Activated CD4-positive, alpha-beta T cell treated with anti-CD3 and anti-CD28 coated beads, Interleukin-2, amount 10 ng/mL, durations not matched to agents 24 days and 14 days (primary cell): ENCODE measurements around the gene RERE. TPM values are rescaled to one million over a fixed set of nuclear protein-coding genes. Genes with fewer than 3 reads are reported as not detected.

ENCODE experiments used
- DNase-seq: peaks from one replicate; pipeline ENCODE4 v3.0.0; 2022
- H3K27ac Mint-ChIP-seq: one replicate; pipeline ENCODE4 v1.8.0; 2022; ENCODE audit warnings: mild to moderate bottlenecking, mixed read lengths
- H3K27me3 Mint-ChIP-seq: one replicate; pipeline ENCODE4 v1.8.0; 2022; ENCODE audit warnings: mixed read lengths
- H3K36me3 Mint-ChIP-seq: one replicate; pipeline ENCODE4 v1.8.0; 2022; ENCODE audit warnings: low read depth, mild to moderate bottlenecking, mixed read lengths
- H3K4me1 Mint-ChIP-seq: one replicate; pipeline ENCODE4 v1.8.0; 2021; ENCODE audit warnings: mixed read lengths
- H3K4me3 Mint-ChIP-seq: one replicate; pipeline ENCODE4 v1.8.0; 2022; ENCODE audit warnings: mild to moderate bottlenecking, moderate library complexity, mixed read lengths
- H3K9me3 Mint-ChIP-seq: one replicate; pipeline ENCODE4 v1.8.0; 2021; ENCODE audit warnings: mixed read lengths
- intact Hi-C: fragments of 100-400 bp; cut with micrococcal nuclease; formaldehyde crosslinking; loops from one replicate; pipeline ENCODE4 v1.15.1; 2023
- total RNA-seq: library from RNA; stranded (reverse); gene quantifications from 2 replicates; pipeline ENCODE4 v1.2.3, GENCODE V29; 2022

RERE gene
- total RNA-seq, 1 donor from 2014 or later, result 85.6 TPM

- Mint-ChIP-seq H3K27ac (no peak overlapping the region), H3K4me1 (peaks cover 39% of the 10 kb centered on the region), H3K4me3 (no peak overlapping the region), H3K9me3 (no peaks in the 10 kb centered on the region), H3K36me3 (peaks cover 15% of the 10 kb centered on the region), H3K27me3 (no peaks in the 10 kb centered on the region)
- intact Hi-C loops, result no loop called here
- no peak for DNase-seq
These were observed 132.0 kb downstream of the RERE start for GRCh38 chr1:8685463-8685862.

GRCh38 chr1:8684590-8684989 is 132.8 kb downstream of the RERE start:
- peaks cover 10% of the 10 kb centered on the region for H3K36me3 Mint-ChIP-seq
- H3K4me1 Mint-ChIP-seq, result peaks cover 35% of the 10 kb centered on the region
- intact Hi-C loops, result loop anchor here (5.0 kb wide), 1 partner anchor 37 kb away; no protein-coding TSS in a partner anchor
- peak; percentile 55 for DNase-seq
- no peak overlapping the region for H3K27ac Mint-ChIP-seq
- no peaks in the 10 kb centered on the region for H3K27me3 Mint-ChIP-seq
- no peak overlapping the region for H3K4me3 Mint-ChIP-seq
- no peaks in the 10 kb centered on the region for H3K9me3 Mint-ChIP-seq

- Mint-ChIP-seq H3K9me3 (no peaks in the 10 kb centered on the region), H3K27ac (no peak overlapping the region), H3K4me3 (no peak overlapping the region), H3K27me3 (no peaks in the 10 kb centered on the region), H3K36me3 (peaks cover 11% of the 10 kb centered on the region), H3K4me1 (peaks cover 34% of the 10 kb centered on the region)
- intact Hi-C loops, result loop anchor here (5.0 kb wide), 1 partner anchor 35 kb away; no protein-coding TSS in a partner anchor
- no peak for DNase-seq
These were observed 134.9 kb downstream of the RERE start for GRCh38 chr1:8682573-8682972.

- Mint-ChIP-seq H3K36me3 (peaks cover 13% of the 10 kb centered on the region), H3K4me3 (peak overlapping the region; percentile 21), H3K4me1 (peaks cover 33% of the 10 kb centered on the region), H3K27ac (peak overlapping the region; percentile 30), H3K9me3 (no peaks in the 10 kb centered on the region), H3K27me3 (no peaks in the 10 kb centered on the region)
- intact Hi-C loops, result loop anchor here (5.0 kb wide), 1 partner anchor 35 kb away; no protein-coding TSS in a partner anchor
- DNase-seq, result peak; percentile 50
These were observed 135.5 kb downstream of the RERE start for GRCh38 chr1:8681911-8682310.

- Mint-ChIP-seq H3K4me1 (peaks cover 33% of the 10 kb centered on the region), H3K4me3 (no peak overlapping the region), H3K36me3 (peaks cover 15% of the 10 kb centered on the region), H3K27ac (no peak overlapping the region), H3K27me3 (no peaks in the 10 kb centered on the region), H3K9me3 (no peaks in the 10 kb centered on the region)
- peak; percentile 37 for DNase-seq
- intact Hi-C loops, result loop anchor here (5.0 kb wide), 1 partner anchor 34 kb away; no protein-coding TSS in a partner anchor
These were observed 136.5 kb downstream of the RERE start for GRCh38 chr1:8680664-8681650.

- Mint-ChIP-seq H3K4me1 (peaks cover 30% of the 10 kb centered on the region), H3K4me3 (no peak overlapping the region), H3K27ac (no peak overlapping the region), H3K27me3 (no peaks in the 10 kb centered on the region), H3K9me3 (no peaks in the 10 kb centered on the region), H3K36me3 (peaks cover 13% of the 10 kb centered on the region)
- intact Hi-C loops, result loop anchor here (2.0 to 5.0 kb wide), 2 partner anchors 21 to 33 kb away; no protein-coding TSS in a partner anchor
- DNase-seq, result peak; percentile 34
These were observed 137.3 kb downstream of the RERE start for GRCh38 chr1:8679929-8680663.

GRCh38 chr1:8679395-8679800 is 138.0 kb downstream of the RERE start:
- peaks cover 31% of the 10 kb centered on the region for H3K4me1 Mint-ChIP-seq
- H3K9me3 Mint-ChIP-seq, result no peaks in the 10 kb centered on the region
- H3K36me3 Mint-ChIP-seq, result peaks cover 11% of the 10 kb centered on the region
- intact Hi-C loops, result loop anchor here (2.0 kb wide), 1 partner anchor 21 kb away; no protein-coding TSS in a partner anchor
- no peak overlapping the region for H3K27ac Mint-ChIP-seq
- peak; percentile 39 for DNase-seq
- H3K4me3 Mint-ChIP-seq, result no peak overlapping the region
- H3K27me3 Mint-ChIP-seq, result no peaks in the 10 kb centered on the region

- Mint-ChIP-seq H3K4me1 (peaks cover 29% of the 10 kb centered on the region), H3K4me3 (no peak overlapping the region), H3K36me3 (peaks cover 11% of the 10 kb centered on the region), H3K27me3 (no peaks in the 10 kb centered on the region), H3K27ac (no peak overlapping the region), H3K9me3 (no peaks in the 10 kb centered on the region)
- DNase-seq, result no peak
- intact Hi-C loops, result loop anchor here (2.0 kb wide), 1 partner anchor 22 kb away; no protein-coding TSS in a partner anchor
These were observed 138.6 kb downstream of the RERE start for GRCh38 chr1:8678673-8679394.

- Mint-ChIP-seq H3K27ac (no peak overlapping the region), H3K4me3 (no peak overlapping the region), H3K9me3 (no peaks in the 10 kb centered on the region), H3K4me1 (peaks cover 29% of the 10 kb centered on the region), H3K27me3 (no peaks in the 10 kb centered on the region), H3K36me3 (peaks cover 11% of the 10 kb centered on the region)
- intact Hi-C loops, result loop anchor here (2.0 kb wide), 1 partner anchor 23 kb away; no protein-coding TSS in a partner anchor
- DNase-seq, result peak; percentile 52
These were observed 139.7 kb downstream of the RERE start for GRCh38 chr1:8677782-8678181.

GRCh38 chr1:8676813-8677212 is 140.6 kb downstream of the RERE start:
- Mint-ChIP-seq H3K27ac (peak overlapping the region; percentile 4), H3K9me3 (no peaks in the 10 kb centered on the region), H3K4me1 (peaks cover 30% of the 10 kb centered on the region), H3K4me3 (no peak overlapping the region), H3K36me3 (peaks cover 11% of the 10 kb centered on the region), H3K27me3 (no peaks in the 10 kb centered on the region)
- DNase-seq, result peak; percentile 48
- intact Hi-C loops, result no loop called here

- Mint-ChIP-seq H3K27ac (no peak overlapping the region), H3K36me3 (peaks cover 11% of the 10 kb centered on the region), H3K4me1 (peaks cover 33% of the 10 kb centered on the region), H3K4me3 (no peak overlapping the region), H3K9me3 (no peaks in the 10 kb centered on the region), H3K27me3 (no peaks in the 10 kb centered on the region)
- intact Hi-C loops, result no loop called here
- no peak for DNase-seq
These were observed 141.4 kb downstream of the RERE start for GRCh38 chr1:8676072-8676471.

GRCh38 chr1:8674912-8675311 is 142.5 kb downstream of the RERE start:
- Mint-ChIP-seq H3K4me3 (no peak overlapping the region), H3K4me1 (peaks cover 45% of the 10 kb centered on the region), H3K9me3 (no peaks in the 10 kb centered on the region), H3K36me3 (peaks cover 11% of the 10 kb centered on the region), H3K27ac (no peak overlapping the region), H3K27me3 (no peaks in the 10 kb centered on the region)
- intact Hi-C loops, result no loop called here
- no peak for DNase-seq

- DNase-seq, result no peak
- no peaks in the 10 kb centered on the region for H3K9me3 Mint-ChIP-seq
- no peaks in the 10 kb centered on the region for H3K27me3 Mint-ChIP-seq
- no peak overlapping the region for H3K4me3 Mint-ChIP-seq
- no peak overlapping the region for H3K27ac Mint-ChIP-seq
- H3K4me1 Mint-ChIP-seq, result peaks cover 49% of the 10 kb centered on the region
- intact Hi-C loops, result no loop called here
- H3K36me3 Mint-ChIP-seq, result peaks cover 11% of the 10 kb centered on the region
These were observed 143.0 kb downstream of the RERE start for GRCh38 chr1:8674481-8674880.
